Measurements from ENCODE around the gene RIMKLB.
"Not testable (repeated sequence)": the region's sequence is repeated elsewhere in the genome, so short reads cannot be mapped to it uniquely, and the experiment has no call there.

Gene RIMKLB

DNA sequence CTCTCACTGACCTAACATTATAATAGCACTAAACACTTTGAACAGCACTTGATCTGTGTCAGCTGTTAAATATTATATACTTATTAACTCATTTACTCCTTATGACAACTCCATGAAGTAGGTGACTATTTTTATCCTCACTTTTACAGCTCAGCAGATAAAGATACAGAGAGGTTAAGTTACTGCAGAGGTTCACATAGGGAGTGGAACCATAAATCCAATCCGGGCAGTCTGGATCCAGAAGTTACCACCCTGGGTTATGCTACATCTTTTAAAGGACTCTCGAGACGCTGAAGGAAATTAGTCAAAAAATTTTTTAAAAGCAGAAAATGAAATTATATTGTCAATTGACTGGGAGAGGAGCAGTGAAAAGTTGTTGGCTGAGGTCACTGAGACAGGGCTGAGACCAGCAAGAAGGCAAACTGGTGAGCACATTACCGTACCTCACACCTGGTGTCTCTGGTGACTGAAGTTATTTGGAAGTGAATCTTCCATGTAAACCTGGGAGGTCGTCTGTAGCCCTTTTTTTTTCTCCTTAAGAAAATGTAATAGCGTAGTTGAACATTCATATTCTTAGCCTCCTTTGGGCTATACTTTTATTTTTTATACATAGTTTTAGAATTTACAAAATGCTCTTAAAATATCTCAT is 1.2 kb upstream of the RIMKLB start:
- DNase-seq: no peak

GRCh38 chr12:8697120-8697475 is 693 bp upstream of the RIMKLB start:
- no peak for DNase-seq

DNA sequence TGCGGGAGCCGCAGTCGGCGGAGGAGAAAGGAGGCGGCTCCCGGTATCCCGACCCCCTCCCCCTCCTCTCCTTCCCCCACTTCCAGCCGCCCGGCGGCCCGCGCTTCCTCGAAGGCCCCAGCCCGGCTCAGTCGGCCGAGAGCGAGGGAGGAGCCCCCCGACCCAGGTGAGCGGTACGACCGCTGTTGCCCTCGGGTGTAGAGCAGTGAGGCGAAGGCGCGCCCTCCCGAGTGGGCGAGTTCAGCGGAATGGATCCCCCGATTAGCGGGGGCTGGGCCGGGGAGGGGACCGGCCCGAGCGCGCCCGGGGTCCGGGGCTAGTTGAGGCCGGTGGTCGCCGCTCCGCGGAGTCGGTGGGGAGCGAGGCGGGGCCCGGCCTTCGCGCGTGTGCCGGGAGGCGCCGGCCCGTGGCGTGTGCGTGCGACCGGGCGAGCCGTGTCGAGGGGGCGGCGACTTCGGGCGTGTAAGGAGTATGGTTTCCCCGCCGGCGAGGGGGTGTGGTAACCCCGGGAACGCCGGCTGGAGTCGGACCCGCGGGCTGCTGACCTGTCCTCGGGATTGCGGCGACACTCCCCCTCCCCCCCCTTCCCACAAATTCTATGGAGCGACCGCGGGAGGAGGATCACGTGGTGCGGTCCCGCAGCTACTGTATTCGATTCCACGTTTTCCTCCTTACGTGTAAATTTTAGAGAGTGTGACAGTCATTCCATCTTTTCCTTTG is 501 bp downstream of the RIMKLB start:
- no peak for DNase-seq

DNA sequence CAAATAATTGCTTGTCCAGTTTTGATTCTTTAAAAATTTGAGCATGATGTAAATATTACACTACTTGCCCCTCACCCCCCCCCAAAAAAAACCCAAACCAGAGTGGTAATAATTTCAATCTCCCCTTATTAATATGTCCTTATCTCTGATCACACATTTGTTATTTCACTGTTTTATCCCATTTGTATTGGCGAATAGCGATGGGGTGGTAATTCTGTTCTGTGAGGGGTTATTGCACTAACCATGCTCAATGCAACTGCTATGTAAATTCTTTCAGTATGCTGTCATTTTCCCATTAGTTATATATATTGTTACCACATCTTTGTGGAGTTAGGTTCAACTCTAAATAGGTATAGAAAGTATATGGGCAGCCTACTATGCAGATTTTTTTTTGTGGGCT is 1.1 kb downstream of the RIMKLB start:
- DNase-seq: no peak

- DNase-seq: no peak
Observed at GRCh38 chr12:8699714-8700113, 1.9 kb downstream of the RIMKLB start.

DNA sequence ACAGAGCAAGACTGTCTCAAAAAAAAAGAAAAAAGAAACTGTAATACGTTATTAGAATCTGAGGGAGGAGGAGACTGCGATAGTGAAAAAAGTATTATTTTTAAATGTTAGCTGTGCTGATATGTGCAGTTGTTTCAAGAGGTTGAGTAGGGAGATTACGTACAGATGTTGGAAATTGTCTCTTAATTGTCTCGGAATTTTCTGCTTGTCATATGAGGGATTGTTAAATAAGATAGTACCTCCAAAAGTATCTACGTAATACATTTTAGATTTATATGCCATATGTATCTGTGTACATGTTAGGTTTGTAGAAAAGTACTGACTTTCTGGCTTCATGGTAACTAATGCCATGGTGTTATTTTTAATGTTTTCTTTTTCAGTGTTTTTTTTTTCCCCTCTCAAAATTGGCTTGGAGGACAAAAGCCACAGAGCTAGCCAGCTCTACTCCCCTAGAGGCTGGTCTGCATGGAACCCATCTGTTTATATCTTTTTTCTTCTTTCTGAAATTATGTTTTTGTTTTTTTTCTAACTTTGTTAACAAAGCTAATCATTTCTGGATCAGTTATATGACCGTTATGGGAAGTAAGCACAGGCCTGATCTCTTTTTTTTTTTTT is 3.4 kb downstream of the RIMKLB start:
- DNase-seq: no peak

DNA sequence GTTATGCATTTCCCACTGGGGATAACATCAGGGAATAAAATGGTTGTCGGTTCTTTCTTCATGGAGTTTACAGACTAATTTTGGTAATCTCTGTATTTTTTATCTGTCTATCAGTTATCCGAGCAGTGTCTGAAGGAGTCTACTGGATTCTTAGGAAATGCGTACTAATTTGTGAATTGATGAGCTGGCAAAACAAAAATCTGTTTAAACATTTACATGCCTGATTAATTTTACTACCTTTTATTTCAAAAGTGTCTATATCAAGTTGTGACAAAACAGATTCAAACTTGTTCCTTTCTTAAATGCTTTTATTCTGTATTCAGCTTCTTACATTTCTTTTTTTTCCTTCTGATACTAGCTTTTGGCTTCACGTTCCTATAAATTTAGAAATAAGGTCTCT is 4.4 kb downstream of the RIMKLB start:
- no peak for DNase-seq

DNA sequence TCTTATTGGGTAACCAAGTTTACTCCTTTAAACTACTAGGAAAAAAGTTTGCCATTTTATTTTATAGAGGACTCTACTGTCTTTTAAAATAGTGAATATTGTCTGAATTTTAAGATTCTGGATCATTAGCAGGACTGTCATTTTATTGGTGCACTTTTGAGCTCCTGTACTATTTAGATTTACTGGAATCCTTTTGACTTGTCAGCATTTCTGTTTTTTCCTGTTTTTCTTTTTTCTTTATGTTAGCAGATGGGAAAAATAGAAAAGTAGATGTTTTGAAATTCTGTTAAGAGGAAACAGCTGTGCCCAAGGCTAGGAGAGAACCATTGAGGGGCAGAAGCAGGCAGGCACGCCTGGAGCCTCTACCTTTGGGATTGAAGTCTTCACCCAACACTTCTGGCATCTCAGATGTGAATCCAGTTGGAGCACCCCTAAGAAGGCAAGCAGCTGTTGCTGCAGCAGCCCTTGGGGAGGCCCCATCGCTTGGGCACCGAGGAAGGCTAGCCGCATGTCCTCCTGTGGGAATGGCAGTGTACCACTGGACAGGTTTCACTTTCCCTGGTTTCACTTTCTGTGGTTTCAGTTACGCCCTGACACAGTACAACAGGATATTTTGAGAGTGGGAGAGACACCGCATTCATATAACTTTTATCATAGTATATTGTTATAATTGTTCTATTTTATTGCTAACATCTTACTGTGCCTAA is 11.5 kb downstream of the RIMKLB start:
- DNase-seq: no peak

GRCh38 chr12:8712572-8712971 is 14.8 kb downstream of the RIMKLB start:
- DNase-seq: no peak

GRCh38 chr12:8722286-8722800 is 24.6 kb downstream of the RIMKLB start:
- no peak for DNase-seq

DNA sequence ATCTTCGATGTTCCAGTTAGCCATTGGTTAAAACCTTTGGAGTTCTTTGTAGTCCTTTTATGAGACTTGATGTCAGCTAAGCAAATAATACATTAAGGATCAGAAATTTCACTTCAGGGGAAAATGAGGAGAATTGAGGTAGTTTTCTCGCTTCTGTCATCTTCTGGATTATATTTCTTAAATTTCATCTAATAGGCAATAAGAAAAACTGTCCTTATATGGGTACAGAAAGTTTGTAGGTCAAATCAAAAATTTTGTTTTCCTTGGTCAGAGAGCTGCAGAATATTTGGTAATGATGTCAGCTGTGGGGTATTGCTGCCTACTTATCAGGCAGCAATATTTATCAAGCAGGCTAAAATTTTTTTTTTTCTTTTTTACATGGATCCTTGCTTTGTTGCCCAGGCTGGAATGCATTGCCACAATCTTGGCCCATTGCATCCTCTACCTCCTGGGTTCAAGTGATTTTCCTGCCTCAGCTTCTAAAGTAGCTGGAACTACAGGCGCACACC is 37.1 kb downstream of the RIMKLB start:
- DNase-seq: no peak

DNA sequence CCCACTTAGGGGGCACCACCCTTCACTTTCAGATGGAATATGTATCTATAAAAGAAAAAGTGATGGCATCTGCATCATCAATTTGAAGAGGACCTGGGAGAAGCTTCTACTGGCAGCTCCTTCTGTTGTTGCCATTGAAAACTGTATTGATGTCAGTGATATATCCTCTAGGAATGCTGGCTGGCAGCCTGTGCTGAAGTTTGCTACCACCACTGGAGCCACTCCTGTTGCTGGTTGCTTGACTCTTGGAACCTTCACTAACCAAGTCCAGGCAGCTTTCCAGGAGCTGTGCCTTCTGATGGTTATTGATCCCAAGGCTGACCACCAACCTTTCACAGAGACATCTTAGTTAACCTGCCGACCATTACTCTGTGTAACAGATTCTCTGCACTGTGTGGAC is 44.7 kb downstream of the RIMKLB start:
- DNase-seq: no peak

GRCh38 chr12:8743121-8743520 is 45.3 kb downstream of the RIMKLB start:
- not testable (repeated sequence) for DNase-seq

DNA sequence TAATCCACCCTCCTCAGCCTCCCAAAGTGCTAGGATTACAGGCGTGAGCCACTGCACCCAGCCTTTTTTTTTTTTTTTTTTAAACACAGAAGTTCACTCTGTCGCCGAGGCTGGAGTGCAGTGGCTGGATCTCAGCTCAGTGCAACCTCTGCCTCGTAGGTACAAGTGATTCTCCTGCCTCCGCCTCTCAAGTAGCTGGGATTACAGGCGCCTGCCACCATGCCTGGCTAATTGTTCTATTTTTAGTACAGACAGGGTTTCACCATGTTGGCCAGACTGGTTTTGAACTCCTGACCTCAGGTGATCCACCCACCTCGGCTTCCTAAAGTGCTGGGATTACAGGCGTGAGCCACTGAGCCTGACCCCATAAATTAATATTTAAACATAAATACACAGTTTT is 47.8 kb downstream of the RIMKLB start:
- DNase-seq: not testable (repeated sequence)

DNA sequence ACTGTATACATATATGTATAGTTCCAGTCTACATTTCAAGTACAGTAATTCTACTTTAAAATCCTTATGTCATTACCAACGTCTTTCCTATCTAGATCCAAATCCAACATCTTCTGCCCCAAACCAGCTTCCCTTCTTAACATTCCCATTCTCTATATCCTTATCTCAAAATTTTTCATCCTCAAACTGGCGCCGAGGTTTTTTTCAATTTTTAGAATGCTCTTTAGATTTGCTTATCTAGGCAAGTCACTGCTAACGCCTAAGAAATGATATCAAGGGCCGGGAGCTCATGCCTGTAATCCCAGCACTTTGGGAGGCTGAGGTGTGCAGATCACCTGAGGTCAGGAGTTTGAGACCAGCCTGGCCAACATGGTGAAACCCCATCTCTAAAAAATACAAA is 48.3 kb downstream of the RIMKLB start:
- DNase-seq: no peak

DNA sequence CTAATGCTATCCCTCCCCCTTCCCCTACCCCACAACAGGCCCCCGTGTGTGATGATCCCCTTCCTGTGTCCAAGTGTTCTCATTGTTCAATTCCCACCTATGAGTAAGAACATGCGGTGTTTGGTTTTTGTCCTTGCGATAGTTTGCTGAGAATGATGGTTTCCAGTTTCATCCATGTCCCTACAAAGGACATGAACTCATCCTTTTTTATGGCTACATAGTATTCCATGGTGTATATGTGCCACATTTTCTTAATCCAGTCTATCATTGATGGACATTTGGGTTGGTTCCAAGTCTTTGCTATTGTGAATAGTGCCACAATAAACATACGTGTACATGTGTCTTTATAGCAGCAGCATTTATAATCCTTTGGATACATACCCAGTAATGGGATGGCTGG is 62.3 kb downstream of the RIMKLB start:
- DNase-seq: not testable (repeated sequence)

- DNase-seq: not testable (repeated sequence)
Observed at GRCh38 chr12:8762701-8763100, 64.9 kb downstream of the RIMKLB start.

DNA sequence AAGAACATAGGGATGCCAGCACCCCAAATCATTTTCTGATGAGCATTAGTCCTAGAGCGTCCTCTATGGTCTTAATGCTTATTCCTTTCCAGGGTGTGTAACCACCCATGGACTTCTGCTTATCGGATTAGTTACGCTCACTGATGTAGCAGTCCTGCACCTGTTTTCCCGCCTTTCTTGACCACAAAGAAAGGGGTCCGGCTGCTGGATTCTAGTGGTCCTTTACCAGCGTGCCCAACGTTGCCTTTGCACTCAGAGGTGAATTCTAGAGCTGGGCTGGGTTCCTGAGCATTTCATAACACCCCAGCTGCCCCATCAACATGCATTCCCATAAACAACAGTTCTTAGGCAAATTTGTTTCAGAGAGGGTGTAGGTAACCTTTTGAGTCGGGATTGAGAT is 68.3 kb downstream of the RIMKLB start:
- not testable (repeated sequence) for DNase-seq

- DNase-seq: no peak
Observed at GRCh38 chr12:8770499-8770898, 72.7 kb downstream of the RIMKLB start.

DNA sequence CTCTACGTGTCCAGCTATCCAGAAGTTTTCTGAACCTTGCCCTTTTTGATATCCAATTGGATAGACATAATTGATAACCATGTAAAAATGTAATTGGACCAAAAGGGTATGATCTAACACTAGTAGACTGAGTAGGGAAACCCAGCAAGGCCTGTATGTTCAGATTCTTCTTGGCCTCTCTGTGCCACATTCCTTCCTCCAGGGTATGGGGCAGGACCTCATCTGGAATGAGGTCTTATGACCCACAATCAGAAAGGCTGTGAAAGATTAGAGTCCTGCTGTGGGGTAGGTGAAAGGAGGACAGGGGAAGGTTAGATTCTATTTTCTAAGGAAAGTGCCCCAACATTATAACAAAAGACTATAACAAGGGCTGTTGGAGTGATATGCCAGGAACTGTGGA is 73.3 kb downstream of the RIMKLB start:
- no peak for DNase-seq

DNA sequence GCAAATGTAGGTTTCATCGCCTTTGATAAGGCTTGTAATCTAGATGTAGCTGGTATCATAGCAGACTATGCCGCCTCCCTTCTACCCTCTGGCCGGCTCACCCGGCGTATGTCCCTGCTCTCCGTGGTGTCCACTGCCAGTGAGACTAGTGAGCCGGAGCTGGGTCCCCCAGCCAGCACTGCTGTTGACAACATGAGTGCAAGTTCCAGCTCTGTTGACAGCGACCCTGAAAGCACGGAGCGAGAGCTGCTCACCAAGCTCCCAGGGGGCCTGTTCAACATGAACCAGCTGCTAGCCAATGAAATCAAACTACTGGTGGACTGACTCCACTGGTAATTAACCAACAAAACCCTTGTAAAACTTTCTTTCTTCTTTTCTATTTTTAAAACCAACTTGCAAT is 75.7 kb downstream of the RIMKLB start:
- no peak for DNase-seq

GRCh38 chr12:8779281-8779680 is 81.5 kb downstream of the RIMKLB start:
- DNase-seq: no peak

- no peak for DNase-seq
Observed at GRCh38 chr12:8779862-8780261, 82.1 kb downstream of the RIMKLB start.
